Dermis microvascular lymphatic vessel endothelial cell (primary cell): Measurements from ENCODE around the gene NIT1. TPM values are rescaled to one million over a fixed set of nuclear protein-coding genes. Genes with fewer than 3 reads are reported as not detected.
A peak's percentile ranks its signal among the peaks of the same experiment; 100 is the strongest.

Experiments
- DNase-seq, 2 donors: peaks; one replicate each; pipeline versions ENCODE4 v3.0.0 to v3.0.0-alpha.2; 2010; ENCODE audit warnings: low read depth in 2 of 2
- total RNA-seq: library from RNA; depleted of rRNA; stranded (reverse); fragments of >200 nt; gene quantifications from 2 replicates; pipeline ENCODE4 v1.2.1, GENCODE V29; 2014

The NIT1 gene
- total RNA-seq, 1 donor from 2014 or later, result 8.6 TPM

- no peak for DNase-seq
Observed at GRCh38 chr1:161083748-161084596, 33.9 kb upstream of the NIT1 start.

GRCh38 chr1:161084597-161084988 is 33.3 kb upstream of the NIT1 start:
- DNase-seq, result no peak

- no peak for DNase-seq
Observed at GRCh38 chr1:161085165-161085564, 32.7 kb upstream of the NIT1 start.

- no peak for DNase-seq
Observed at GRCh38 chr1:161086457-161086856, 31.4 kb upstream of the NIT1 start.

- no peak for DNase-seq
Observed at GRCh38 chr1:161088587-161089110, 29.3 kb upstream of the NIT1 start.

- DNase-seq, result no peak
Observed at GRCh38 chr1:161089251-161089924, 28.5 kb upstream of the NIT1 start, which contains the start of gene NECTIN4. TSS of gene NECTIN4 (minus strand) at chr1:161089558. CDS start at chr1:161089296, 262 bp downstream.

GRCh38 chr1:161089938-161090337 is 28.0 kb upstream of the NIT1 start:
- no peak for DNase-seq

- DNase-seq, result no peak
Observed at GRCh38 chr1:161090617-161091016, 27.3 kb upstream of the NIT1 start.

- no peak for DNase-seq
Observed at GRCh38 chr1:161091093-161091492, 26.8 kb upstream of the NIT1 start.

GRCh38 chr1:161091796-161092507 is 26.0 kb upstream of the NIT1 start:
- DNase-seq, result no peak

GRCh38 chr1:161092621-161093028 is 25.3 kb upstream of the NIT1 start:
- no peak for DNase-seq

- no peak for DNase-seq
Observed at GRCh38 chr1:161094481-161094880, 23.4 kb upstream of the NIT1 start.

GRCh38 chr1:161095230-161095629 is 22.7 kb upstream of the NIT1 start:
- no peak for DNase-seq

- no peak for DNase-seq
Observed at GRCh38 chr1:161096015-161096414, 21.9 kb upstream of the NIT1 start.

- no peak for DNase-seq
Observed at GRCh38 chr1:161096530-161096929, 21.4 kb upstream of the NIT1 start.

GRCh38 chr1:161098210-161099068 is 19.5 kb upstream of the NIT1 start, which contains the start of gene KLHDC9:
TSS of gene KLHDC9 (plus strand) at chr1:161098361. CDS start at chr1:161098536, 175 bp downstream.
- DNase-seq, result peak; percentile 59 to 79

GRCh38 chr1:161099090-161099802 is 18.7 kb upstream of the NIT1 start:
- DNase-seq, result no peak

- DNase-seq, result no peak
Observed at GRCh38 chr1:161100556-161100955, 17.3 kb upstream of the NIT1 start.

GRCh38 chr1:161106431-161106830 is 11.5 kb upstream of the NIT1 start:
- DNase-seq, result no peak

GRCh38 chr1:161111117-161111516 is 6.8 kb upstream of the NIT1 start:
- DNase-seq, result no peak
